HS-5 (cell line): ENCODE results near the gene CYP4F8.
"Not testable (repeated sequence)": the region's sequence is repeated elsewhere in the genome, so short reads cannot be mapped to it uniquely, and the experiment has no call there.

Source experiments
- DNase-seq: peaks from one replicate; pipeline ENCODE4 v3.0.0-alpha.2; 2012; ENCODE audit warnings: low read depth

The CYP4F8 gene

GRCh38 chr19:15614507-15615379 is at the start of gene CYP4F8:
Gene CYP4F8 (plus strand): TSS chr19:15615218. CDS start chr19:15615617, 399 bp downstream.
- no peak for DNase-seq

GRCh38 chr19:15570420-15570819 is 44.6 kb upstream of the CYP4F8 start:
- no peak for DNase-seq

GRCh38 chr19:15575406-15575805 is 39.6 kb upstream of the CYP4F8 start:
- no peak for DNase-seq

GRCh38 chr19:15576526-15577156 is 38.4 kb upstream of the CYP4F8 start:
- DNase-seq, result no peak

GRCh38 chr19:15577184-15577771 is 37.7 kb upstream of the CYP4F8 start:
- DNase-seq, result no peak

- no peak for DNase-seq
Measured at GRCh38 chr19:15583346-15583745, 31.7 kb upstream of the CYP4F8 start.

GRCh38 chr19:15584095-15584494 is 30.9 kb upstream of the CYP4F8 start:
- DNase-seq, result no peak

- DNase-seq, result no peak
Measured at GRCh38 chr19:15584541-15585115, 30.4 kb upstream of the CYP4F8 start.

- no peak for DNase-seq
Measured at GRCh38 chr19:15587663-15588062, 27.4 kb upstream of the CYP4F8 start.

GRCh38 chr19:15588265-15588664 is 26.8 kb upstream of the CYP4F8 start:
- no peak for DNase-seq

GRCh38 chr19:15589760-15590451 is 25.1 kb upstream of the CYP4F8 start:
- no peak for DNase-seq

GRCh38 chr19:15591796-15592195 is 23.2 kb upstream of the CYP4F8 start:
- DNase-seq, result no peak

- not testable (repeated sequence) for DNase-seq
Measured at GRCh38 chr19:15592506-15592905, 22.5 kb upstream of the CYP4F8 start.

- not testable (repeated sequence) for DNase-seq
Measured at GRCh38 chr19:15593766-15594165, 21.3 kb upstream of the CYP4F8 start.

GRCh38 chr19:15595069-15595468 is 19.9 kb upstream of the CYP4F8 start:
- no peak for DNase-seq

- not testable (repeated sequence) for DNase-seq
Measured at GRCh38 chr19:15607978-15608925, 6.8 kb upstream of the CYP4F8 start.

- DNase-seq, result no peak
Measured at GRCh38 chr19:15609261-15609660, 5.8 kb upstream of the CYP4F8 start.

GRCh38 chr19:15612342-15612741 is 2.7 kb upstream of the CYP4F8 start:
- no peak for DNase-seq

- DNase-seq, result no peak
Measured at GRCh38 chr19:15613338-15613737, 1.7 kb upstream of the CYP4F8 start.

- no peak for DNase-seq
Measured at GRCh38 chr19:15615526-15615925, 508 bp downstream of the CYP4F8 start.

GRCh38 chr19:15616183-15616582 is 1.2 kb downstream of the CYP4F8 start:
- DNase-seq, result no peak
